ENCODE measurements around the gene MAGI1. TPM values are rescaled to one million over a fixed set of nuclear protein-coding genes. Genes with fewer than 3 reads are reported as not detected.

Gene MAGI1
- total RNA-seq, 3 donors from 2014 or later, result 22.1 to 94.4 (median 70.5) TPM

DNA sequence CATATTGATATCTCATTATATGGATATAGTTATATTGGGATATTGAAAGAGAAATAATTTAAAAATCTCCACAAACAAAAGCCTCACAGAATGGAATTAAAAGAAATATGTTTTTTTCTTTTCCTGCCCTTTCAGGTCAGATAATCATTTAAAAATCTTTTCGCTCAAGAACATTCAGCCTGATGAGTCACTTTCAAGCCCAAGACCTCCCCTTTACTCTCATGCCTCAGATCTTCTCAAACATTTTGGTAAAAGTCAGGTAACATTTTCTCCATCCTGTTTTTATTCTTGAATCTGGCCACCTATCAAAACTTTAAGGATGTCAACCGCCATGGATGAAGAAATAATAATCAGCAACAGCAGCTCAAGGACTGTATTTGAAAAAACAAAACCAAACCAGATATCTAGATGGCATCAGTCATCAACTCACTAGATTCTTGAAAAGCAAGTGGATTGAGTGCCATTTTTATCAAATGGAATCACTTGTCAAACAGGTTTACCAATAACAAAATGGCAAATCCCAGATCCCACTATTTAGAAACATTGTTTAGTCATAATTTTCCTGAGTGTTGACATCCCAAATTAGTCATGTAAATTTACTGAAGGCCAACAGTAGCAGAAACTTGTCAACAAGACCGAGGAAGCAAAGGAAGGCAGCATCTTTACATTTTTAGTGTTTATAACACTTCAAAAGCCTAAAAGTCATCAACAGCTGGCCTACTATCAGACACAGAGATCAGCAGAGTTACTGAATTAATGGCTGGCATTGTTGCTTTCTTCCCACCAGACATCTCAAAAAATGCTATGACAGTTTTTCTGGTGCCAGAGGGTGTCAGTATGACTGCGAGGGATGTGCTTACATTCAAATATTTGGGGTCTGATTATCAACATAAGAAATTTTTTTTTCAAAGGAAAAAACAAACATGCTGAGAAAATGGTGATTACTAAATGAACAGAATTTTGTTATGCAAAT lies 444.7 kb downstream of the MAGI1 start:
- Histone ChIP-seq H3K9me3 (no peaks in the 10 kb centered on the region), H3K27ac (no peak overlapping the region), H3K4me3 (no peak overlapping the region), H3K27me3 (no peaks in the 10 kb centered on the region), H3K36me3 (no peaks in the 10 kb centered on the region), H3K4me1 (peaks cover 3 to 4% of the 10 kb centered on the region in 2 donors)
- intact Hi-C loops (cut with DNase I; ENCODE audit: low total_unique reads), result no loop called here
- TF ChIP-seq, protein P1, sequence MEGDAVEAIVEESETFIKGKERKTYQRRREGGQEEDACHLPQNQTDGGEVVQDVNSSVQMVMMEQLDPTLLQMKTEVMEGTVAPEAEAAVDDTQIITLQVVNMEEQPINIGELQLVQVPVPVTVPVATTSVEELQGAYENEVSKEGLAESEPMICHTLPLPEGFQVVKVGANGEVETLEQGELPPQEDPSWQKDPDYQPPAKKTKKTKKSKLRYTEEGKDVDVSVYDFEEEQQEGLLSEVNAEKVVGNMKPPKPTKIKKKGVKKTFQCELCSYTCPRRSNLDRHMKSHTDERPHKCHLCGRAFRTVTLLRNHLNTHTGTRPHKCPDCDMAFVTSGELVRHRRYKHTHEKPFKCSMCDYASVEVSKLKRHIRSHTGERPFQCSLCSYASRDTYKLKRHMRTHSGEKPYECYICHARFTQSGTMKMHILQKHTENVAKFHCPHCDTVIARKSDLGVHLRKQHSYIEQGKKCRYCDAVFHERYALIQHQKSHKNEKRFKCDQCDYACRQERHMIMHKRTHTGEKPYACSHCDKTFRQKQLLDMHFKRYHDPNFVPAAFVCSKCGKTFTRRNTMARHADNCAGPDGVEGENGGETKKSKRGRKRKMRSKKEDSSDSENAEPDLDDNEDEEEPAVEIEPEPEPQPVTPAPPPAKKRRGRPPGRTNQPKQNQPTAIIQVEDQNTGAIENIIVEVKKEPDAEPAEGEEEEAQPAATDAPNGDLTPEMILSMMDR (IDR thresholded peaks at IDR 0.05), result no peak
- TF ChIP-seq POLR2A (IDR thresholded peaks at IDR 0.05) (no peak), POLR2AphosphoS5 (IDR thresholded peaks at IDR 0.05) (no peak)
- DNase-seq (ENCODE audit: low spot score in 2 of 2), result no peak

DNA sequence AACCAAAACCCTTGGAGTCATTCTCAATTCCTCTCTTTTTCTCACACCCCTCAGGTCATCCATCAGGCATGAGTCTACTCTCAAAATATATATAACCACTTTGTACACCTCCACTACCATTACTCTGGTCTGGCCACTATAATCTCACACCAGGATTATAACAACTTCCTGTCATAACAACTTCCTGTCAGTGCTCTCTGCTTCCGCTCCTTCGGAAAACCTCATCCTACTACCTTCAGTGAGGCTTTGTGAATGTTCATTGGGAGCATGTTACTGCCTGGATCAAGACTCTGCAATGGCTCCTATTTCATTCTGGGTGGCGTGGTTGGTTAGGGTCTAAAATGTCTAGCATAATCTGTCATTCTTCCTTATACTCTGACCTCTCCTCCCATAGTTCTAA lies 447.4 kb downstream of the MAGI1 start:
- TF ChIP-seq POLR2AphosphoS5 (IDR thresholded peaks at IDR 0.05) (no peak), POLR2A (IDR thresholded peaks at IDR 0.05) (no peak)
- TF ChIP-seq, protein P1 (IDR thresholded peaks at IDR 0.05), result no peak
- intact Hi-C loops (cut with DNase I; ENCODE audit: low total_unique reads), result no loop called here
- no peak overlapping the region for H3K4me3 ChIP-seq
- no peaks in the 10 kb centered on the region for H3K27me3 ChIP-seq
- DNase-seq (ENCODE audit: low spot score in 2 of 2), result no peak
- H3K36me3 ChIP-seq, result no peaks in the 10 kb centered on the region
- no peak overlapping the region for H3K27ac ChIP-seq
- no peaks in the 10 kb centered on the region for H3K4me1 ChIP-seq
- no peaks in the 10 kb centered on the region for H3K9me3 ChIP-seq

DNA sequence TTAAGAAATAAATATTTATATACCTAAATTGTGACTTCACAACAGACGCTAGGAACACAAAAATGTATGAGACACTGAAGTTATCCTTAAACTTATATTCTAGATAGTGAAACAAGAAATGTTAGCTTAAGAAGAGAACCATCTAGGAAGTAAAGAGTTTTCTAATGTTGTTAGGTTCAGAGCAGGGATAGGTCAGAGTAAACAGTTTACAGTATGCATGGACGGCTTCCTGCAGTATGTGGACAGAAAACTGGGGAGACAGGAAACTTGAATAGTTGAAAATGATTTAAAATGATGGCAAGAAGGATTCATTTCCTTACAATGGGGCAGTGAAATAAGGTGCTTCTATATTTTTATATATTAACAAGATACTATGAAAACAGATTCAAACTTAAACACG lies 449.8 kb downstream of the MAGI1 start:
- no peak overlapping the region for H3K4me3 ChIP-seq
- TF ChIP-seq POLR2A (IDR thresholded peaks at IDR 0.05), result no peak
- no peak for TF ChIP-seq POLR2AphosphoS5 (IDR thresholded peaks at IDR 0.05)
- TF ChIP-seq, protein P1 (IDR thresholded peaks at IDR 0.05), result no peak
- H3K4me1 ChIP-seq, result no peaks in the 10 kb centered on the region
- H3K36me3 ChIP-seq, result no peaks in the 10 kb centered on the region
- no peaks in the 10 kb centered on the region for H3K9me3 ChIP-seq
- H3K27ac ChIP-seq, result no peak overlapping the region
- intact Hi-C loops (cut with DNase I; ENCODE audit: low total_unique reads), result no loop called here
- no peaks in the 10 kb centered on the region for H3K27me3 ChIP-seq
- no peak for DNase-seq (ENCODE audit: low spot score in 2 of 2)

DNA sequence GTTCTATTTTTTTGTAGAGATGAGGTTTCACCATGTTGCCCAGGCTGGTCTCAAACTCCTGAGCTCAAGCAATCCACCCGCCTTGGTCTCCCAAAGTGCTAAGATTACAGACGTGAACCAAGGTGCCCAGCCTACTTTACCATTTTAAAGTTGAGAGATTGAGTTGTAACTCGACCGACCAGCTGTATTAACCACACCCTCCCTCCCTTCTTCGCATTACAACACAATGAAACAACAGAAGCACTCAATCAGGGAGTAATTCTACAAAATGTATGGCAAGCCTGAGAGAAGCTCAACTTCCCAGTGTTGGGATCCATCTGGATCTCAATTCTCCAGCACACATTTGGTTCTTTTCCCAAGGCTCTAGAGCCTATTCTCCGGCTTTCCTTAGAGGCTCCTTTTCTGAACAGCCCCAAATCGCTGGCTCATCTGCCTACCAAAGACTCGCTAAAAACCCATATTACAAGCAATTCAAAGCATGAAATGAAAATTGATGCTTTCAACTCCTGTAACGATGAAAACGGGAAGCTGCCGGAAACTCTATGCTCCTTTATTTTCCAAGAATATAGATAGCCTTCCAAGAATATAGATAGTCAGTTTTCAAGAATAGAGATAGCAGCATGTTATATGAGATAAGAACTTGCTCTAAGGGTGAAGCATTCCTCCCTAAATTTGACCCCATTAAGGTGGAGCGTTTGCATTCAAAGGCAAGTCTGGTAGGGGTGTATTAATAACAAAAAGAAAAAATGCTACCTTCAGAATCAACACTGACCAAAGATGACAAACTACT lies 450.9 kb downstream of the MAGI1 start:
- Histone ChIP-seq H3K27ac (no peak overlapping the region), H3K9me3 (no peaks in the 10 kb centered on the region), H3K27me3 (no peaks in the 10 kb centered on the region), H3K36me3 (no peaks in the 10 kb centered on the region), H3K4me3 (no peak overlapping the region), H3K4me1 (no peaks in the 10 kb centered on the region)
- no peak for DNase-seq (ENCODE audit: low spot score in 2 of 2)
- intact Hi-C loops (cut with DNase I; ENCODE audit: low total_unique reads), result no loop called here
- TF ChIP-seq POLR2AphosphoS5 (IDR thresholded peaks at IDR 0.05) (no peak), POLR2A (IDR thresholded peaks at IDR 0.05) (no peak)
- TF ChIP-seq, protein P1 (IDR thresholded peaks at IDR 0.05), result no peak

DNA sequence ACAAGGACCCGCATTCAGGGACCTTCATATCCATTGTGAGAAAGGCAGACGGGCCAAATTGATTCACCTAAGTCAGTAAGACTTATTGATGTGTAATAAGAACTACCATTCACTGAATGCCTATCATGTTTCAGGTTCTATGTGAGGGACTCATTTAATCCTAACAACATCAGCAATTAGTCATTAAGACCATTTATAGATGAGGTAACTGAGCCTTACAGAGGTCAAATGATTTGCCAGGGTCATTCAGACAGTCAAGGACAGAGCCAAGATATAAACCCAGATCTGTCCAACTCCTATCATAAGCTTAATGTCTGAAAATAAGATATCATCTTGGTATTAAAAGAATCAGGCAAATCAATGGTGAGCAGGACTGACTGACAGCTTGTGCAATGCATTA lies 453.8 kb downstream of the MAGI1 start:
- DNase-seq (ENCODE audit: low spot score in 2 of 2), result no peak
- no peaks in the 10 kb centered on the region for H3K27me3 ChIP-seq
- TF ChIP-seq POLR2AphosphoS5 (IDR thresholded peaks at IDR 0.05) (no peak), POLR2A (IDR thresholded peaks at IDR 0.05) (no peak)
- TF ChIP-seq, protein P1 (IDR thresholded peaks at IDR 0.05), result no peak
- no peaks in the 10 kb centered on the region for H3K36me3 ChIP-seq
- H3K27ac ChIP-seq, result no peak overlapping the region
- H3K4me3 ChIP-seq, result no peak overlapping the region
- intact Hi-C loops (cut with DNase I; ENCODE audit: low total_unique reads), result no loop called here
- H3K9me3 ChIP-seq, result no peaks in the 10 kb centered on the region
- no peaks in the 10 kb centered on the region for H3K4me1 ChIP-seq

Data from breast epithelium (tissue), 4 donors.